Upper lobe of right lung (tissue), 1 donor: Measurements from ENCODE around the gene VPS11. TPM values are rescaled to one million over a fixed set of nuclear protein-coding genes. Genes with fewer than 3 reads are reported as not detected.
"Not testable (repeated sequence)": the region's sequence is repeated elsewhere in the genome, so short reads cannot be mapped to it uniquely, and the experiment has no call there.

ENCODE experiments used
- ATAC-seq: fragments of 200-7000 bp; cut with Tn5 transposase; one replicate; pipeline ENCODE4 v1.9.1; 2020; ENCODE audit warnings: mild to moderate bottlenecking, moderate library complexity
- DNase-seq: peaks from one replicate; pipeline ENCODE4 v3.0.0-alpha.2; 2020
- H3K27ac ChIP-seq: fragments of 200-600 bp; one replicate; pipeline ENCODE4 v1.8.0; 2022
- H3K27me3 ChIP-seq: fragments of 200-600 bp; one replicate; pipeline ENCODE4 v1.8.0; 2022; ENCODE audit warnings: mild to moderate bottlenecking
- H3K36me3 ChIP-seq: fragments of 200-600 bp; one replicate; pipeline ENCODE4 v1.8.0; 2022
- H3K4me1 ChIP-seq: fragments of 200-600 bp; one replicate; pipeline ENCODE4 v1.8.0; 2022
- H3K4me3 ChIP-seq: fragments of 200-600 bp; one replicate; pipeline ENCODE4 v1.8.0; 2022; ENCODE audit warnings: mild to moderate bottlenecking
- H3K9me3 ChIP-seq: fragments of 200-600 bp; one replicate; pipeline ENCODE4 v1.8.0; 2022
- CTCF ChIP-seq: fragments of 200-600 bp; IDR thresholded peaks from one replicate; pipeline ENCODE4 v1.8.0; 2022; ENCODE audit warnings: antibody characterized with exemption
- intact Hi-C: fragments of 100-400 bp; cut with DNase I; formaldehyde crosslinking; loops from one replicate; pipeline ENCODE4 v1.11.0; 2022
- total RNA-seq: library from RNA; stranded (reverse); fragmentation: NEBNext Ultra II Directional; extraction: Animal tissue kit (Norgen Biotek cat#: 25700); gene quantifications from one replicate; pipeline ENCODE4 v1.2.1, GENCODE V29; 2021
- donor health status: DM: no; HTN: yes; CAD: no; lungs with severe emphysema.

VPS11 gene
- total RNA-seq, 1 donor from 2014 or later = 41.5 TPM

- Histone ChIP-seq H3K9me3 (no peaks in the 10 kb centered on the region), H3K27ac (peak overlapping the region; percentile 86), H3K27me3 (no peaks in the 10 kb centered on the region), H3K36me3 (peaks cover 39% of the 10 kb centered on the region), H3K4me3 (peak overlapping the region; percentile 82), H3K4me1 (peaks cover 18% of the 10 kb centered on the region)
- intact Hi-C loops = no loop called here
- no peak for TF ChIP-seq CTCF
- ATAC-seq (peak; percentile 4), DNase-seq (peak; percentile 75)
These were observed 11.1 kb upstream of the VPS11 start for GRCh38 chr11:119056421-119056999.

- Histone ChIP-seq H3K36me3 (peaks cover 32% of the 10 kb centered on the region), H3K4me3 (peak within 1 kb of the TSS; percentile 82), H3K27me3 (no peaks in the 10 kb centered on the region), H3K4me1 (peaks cover 18% of the 10 kb centered on the region), H3K9me3 (no peaks in the 10 kb centered on the region), H3K27ac (peak within 1 kb of the TSS; percentile 86)
- peak; percentile 18 for TF ChIP-seq CTCF
- ATAC-seq (peak; percentile 98), DNase-seq (peak; percentile 99)
- intact Hi-C loops = no loop called here
These were observed 10.4 kb upstream of the VPS11 start, which contains the start of gene HYOU1 for GRCh38 chr11:119057000-119057769. Gene HYOU1, minus strand, starts transcription at chr11:119057205. Its CDS starts 1,045 bp downstream, at chr11:119056160.

- intact Hi-C loops, H3K9me3 ChIP-seq, DNase-seq, H3K4me3 ChIP-seq, H3K27ac ChIP-seq, ATAC-seq, H3K27me3 ChIP-seq: not testable (repeated sequence)
- Histone ChIP-seq H3K4me1 (peaks cover 18% of the 10 kb centered on the region), H3K36me3 (peaks cover 13% of the 10 kb centered on the region)
These were observed 8.5 kb upstream of the VPS11 start for GRCh38 chr11:119059128-119059527.

- intact Hi-C loops = no loop called here
- Histone ChIP-seq H3K4me3 (no peak overlapping the region), H3K36me3 (no peaks in the 10 kb centered on the region), H3K27ac (no peak overlapping the region), H3K27me3 (no peaks in the 10 kb centered on the region), H3K9me3 (no peaks in the 10 kb centered on the region), H3K4me1 (peaks cover 15% of the 10 kb centered on the region)
- ATAC-seq = no peak
- no peak for TF ChIP-seq CTCF
- DNase-seq = no peak
These were observed 6.4 kb upstream of the VPS11 start for GRCh38 chr11:119061256-119061655.

GRCh38 chr11:119062779-119063178, 4.8 kb upstream of the VPS11 start:
- Histone ChIP-seq H3K27ac (no peak overlapping the region), H3K36me3 (no peaks in the 10 kb centered on the region), H3K9me3 (no peaks in the 10 kb centered on the region), H3K4me3 (no peak overlapping the region), H3K27me3 (no peaks in the 10 kb centered on the region), H3K4me1 (peaks cover 20% of the 10 kb centered on the region)
- intact Hi-C loops = no loop called here
- DNase-seq (no peak), ATAC-seq (no peak)
- no peak for TF ChIP-seq CTCF

DNA sequence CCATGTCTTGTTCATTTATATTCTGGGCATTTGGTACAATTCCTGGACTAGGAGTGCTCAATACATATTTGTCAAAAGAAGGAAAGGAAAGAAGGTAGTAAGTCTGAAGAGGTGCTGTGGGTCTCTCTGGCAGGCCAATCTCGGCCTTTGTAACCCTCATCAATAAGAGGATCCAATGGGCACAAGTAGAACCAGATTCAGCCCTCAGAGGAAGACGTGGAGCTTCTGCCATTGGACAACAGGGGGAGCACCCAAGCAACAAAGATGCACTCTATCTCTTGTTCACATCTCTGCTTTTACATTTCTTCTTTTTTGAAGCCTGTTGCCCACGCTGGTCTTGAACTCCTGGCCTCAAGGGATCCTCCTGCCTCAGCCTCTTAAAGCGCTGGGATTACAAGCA, 2.2 kb upstream of the VPS11 start:
- intact Hi-C loops = no loop called here
- no peaks in the 10 kb centered on the region for H3K9me3 ChIP-seq
- no peaks in the 10 kb centered on the region for H3K27me3 ChIP-seq
- peaks cover 22% of the 10 kb centered on the region for H3K4me1 ChIP-seq
- no peak for ATAC-seq
- peak; percentile 36 for TF ChIP-seq CTCF
- H3K36me3 ChIP-seq = peaks cover 10% of the 10 kb centered on the region
- H3K27ac ChIP-seq = no peak overlapping the region
- H3K4me3 ChIP-seq = no peak overlapping the region
- DNase-seq = no peak
